Skeletal muscle satellite cell (primary cell): ENCODE measurements around the gene TXNL1.

Source experiments
- H3K27me3 ChIP-seq: 2 replicates; pipeline ENCODE4 v1.7.0; 2013; ENCODE audit warnings: low read length; ENCODE audit not compliant: control insufficient read depth, insufficient read depth
- H3K36me3 ChIP-seq: 2 replicates; pipeline ENCODE4 v1.7.0; 2013; ENCODE audit warnings: mild to moderate bottlenecking, control low read depth, low read length; ENCODE audit not compliant: insufficient read depth
- H3K4me1 ChIP-seq: 2 replicates; pipeline ENCODE4 v1.7.0; 2013; ENCODE audit warnings: low read length; ENCODE audit not compliant: control insufficient read depth, insufficient read depth
- H3K4me2 ChIP-seq: 2 replicates; pipeline ENCODE4 v1.7.0; 2013; ENCODE audit warnings: mild to moderate bottlenecking, low read length
- H3K4me3 ChIP-seq: 2 replicates; pipeline ENCODE4 v1.7.0; 2013; ENCODE audit warnings: low read length
- H3K9ac ChIP-seq: 2 replicates; pipeline ENCODE4 v1.7.0; 2013; ENCODE audit warnings: mild to moderate bottlenecking, low read depth, low read length, moderate library complexity
- H3K9me3 ChIP-seq: replicated peaks from 2 replicates; pipeline ENCODE4 v1.7.0; 2013; ENCODE audit warnings: mild to moderate bottlenecking, control low read depth, low read length

Gene TXNL1

DNA sequence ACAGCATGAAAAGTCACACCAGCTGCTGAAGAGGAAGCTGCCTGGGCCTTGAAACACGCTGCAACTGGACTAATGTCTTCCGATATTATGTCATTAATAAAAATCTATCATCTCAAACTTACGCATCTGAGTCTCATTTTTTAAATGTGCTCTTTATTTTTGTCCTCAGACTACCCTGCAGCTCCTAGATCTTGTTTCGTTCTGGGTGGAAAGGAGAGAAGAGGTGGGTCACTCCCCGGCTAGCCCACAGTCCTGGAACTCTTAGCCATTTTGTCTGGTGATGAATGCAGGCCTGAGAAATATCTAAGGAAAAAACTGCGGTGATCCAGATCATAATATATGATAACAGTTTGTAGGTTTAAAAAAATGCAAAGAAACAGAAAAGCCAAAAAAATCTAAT is 73.3 kb downstream of the TXNL1 start:
- Histone ChIP-seq H3K9me3 (no peaks in the 10 kb centered on the region), H3K4me1 (peaks cover 14% of the 10 kb centered on the region), H3K27me3 (no peaks in the 10 kb centered on the region), H3K36me3 (no peaks in the 10 kb centered on the region), H3K4me3 (no peak overlapping the region), H3K4me2 (peak overlapping the region; percentile 1), H3K9ac (peak overlapping the region; percentile 23)

DNA sequence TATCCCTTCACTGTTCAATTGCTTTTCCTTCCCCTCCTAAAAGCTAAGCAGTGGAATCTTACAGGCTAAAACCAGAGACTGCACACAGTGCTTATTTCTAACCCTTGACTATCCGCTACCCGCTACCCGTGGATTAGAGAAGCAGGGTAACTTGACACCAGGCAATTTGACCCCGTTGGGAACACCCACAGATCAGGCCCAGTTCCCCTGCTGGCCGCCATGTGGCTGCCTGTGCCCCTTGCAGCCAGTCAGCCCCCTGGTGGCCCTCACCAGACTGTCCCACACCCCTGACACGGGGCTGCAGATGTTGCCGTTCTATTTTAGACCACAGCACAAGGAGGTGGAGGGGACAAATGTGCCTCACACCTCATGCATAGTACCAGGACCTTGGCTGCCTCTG is 74.8 kb downstream of the TXNL1 start:
- H3K9me3 ChIP-seq, result no peaks in the 10 kb centered on the region
- peaks cover 14% of the 10 kb centered on the region for H3K4me1 ChIP-seq
- H3K4me3 ChIP-seq, result no peak overlapping the region
- H3K4me2 ChIP-seq, result no peak overlapping the region
- no peak overlapping the region for H3K9ac ChIP-seq
- no peaks in the 10 kb centered on the region for H3K36me3 ChIP-seq
- H3K27me3 ChIP-seq, result no peaks in the 10 kb centered on the region

DNA sequence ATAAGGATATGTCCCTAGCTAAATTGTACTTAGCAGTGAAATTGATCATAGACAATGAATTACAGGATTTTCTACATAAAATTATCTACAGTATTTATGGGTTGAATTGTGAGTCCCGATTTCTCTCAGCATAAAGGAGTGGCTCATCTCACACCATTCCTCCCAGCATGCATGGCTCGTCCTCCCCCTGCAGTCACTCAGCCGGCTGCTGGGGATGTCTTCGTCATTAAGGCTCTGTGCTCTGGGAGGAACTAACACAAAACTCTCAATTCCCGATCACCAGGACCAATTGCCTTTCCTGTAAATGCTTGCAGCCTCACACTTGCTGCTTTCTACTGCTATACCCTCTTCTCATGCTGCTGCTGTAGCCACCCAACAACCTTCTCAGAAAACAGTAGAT is 75.9 kb downstream of the TXNL1 start:
- H3K4me2 ChIP-seq, result no peak overlapping the region
- no peaks in the 10 kb centered on the region for H3K9me3 ChIP-seq
- H3K4me3 ChIP-seq, result no peak overlapping the region
- H3K27me3 ChIP-seq, result no peaks in the 10 kb centered on the region
- peaks cover 14% of the 10 kb centered on the region for H3K4me1 ChIP-seq
- no peaks in the 10 kb centered on the region for H3K36me3 ChIP-seq
- H3K9ac ChIP-seq, result no peak overlapping the region

DNA sequence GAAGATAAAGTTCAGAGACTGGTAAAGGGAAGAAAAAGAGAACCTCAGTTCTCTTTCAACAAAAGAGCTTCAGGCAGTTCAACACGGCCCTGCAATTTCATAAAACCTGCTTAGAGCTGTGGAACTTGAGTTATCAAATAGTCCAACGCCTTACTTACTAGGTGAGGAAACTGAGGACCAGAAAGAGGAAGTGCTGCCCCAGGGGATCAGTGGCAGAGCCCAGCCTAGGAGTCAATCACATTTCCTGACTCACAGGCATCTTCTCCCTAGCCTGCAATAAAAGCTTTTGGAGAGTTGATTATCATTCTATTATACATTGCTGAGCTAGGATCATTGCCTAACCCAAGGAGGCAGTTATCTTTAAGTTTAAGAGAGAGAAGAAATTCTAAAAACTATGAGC is 77.4 kb downstream of the TXNL1 start:
- no peak overlapping the region for H3K4me2 ChIP-seq
- no peaks in the 10 kb centered on the region for H3K9me3 ChIP-seq
- H3K36me3 ChIP-seq, result no peaks in the 10 kb centered on the region
- H3K9ac ChIP-seq, result no peak overlapping the region
- no peaks in the 10 kb centered on the region for H3K27me3 ChIP-seq
- no peak overlapping the region for H3K4me3 ChIP-seq
- H3K4me1 ChIP-seq, result peaks cover 12% of the 10 kb centered on the region

DNA sequence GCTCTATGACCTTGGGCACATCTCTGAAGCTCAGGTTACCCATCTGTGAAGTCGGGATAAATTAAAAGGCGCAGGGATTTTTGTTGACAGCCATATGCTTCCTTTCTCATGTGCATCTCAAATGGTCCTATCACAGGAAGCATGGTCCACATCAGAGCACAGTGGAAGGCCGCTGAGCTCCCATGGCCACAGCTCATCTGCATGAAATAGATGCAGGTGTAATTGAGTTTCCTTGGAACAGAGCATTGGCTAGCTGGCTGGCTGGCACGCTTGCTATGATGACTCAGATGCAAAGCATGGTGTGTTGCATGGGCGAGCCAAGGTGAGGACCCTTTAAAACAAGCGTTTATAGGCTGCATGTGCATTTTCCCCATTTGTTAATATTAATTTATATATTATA is 79.3 kb downstream of the TXNL1 start:
- H3K4me2 ChIP-seq, result no peak overlapping the region
- H3K9ac ChIP-seq, result no peak overlapping the region
- H3K27me3 ChIP-seq, result no peaks in the 10 kb centered on the region
- no peaks in the 10 kb centered on the region for H3K4me1 ChIP-seq
- H3K36me3 ChIP-seq, result no peaks in the 10 kb centered on the region
- H3K9me3 ChIP-seq, result no peaks in the 10 kb centered on the region
- H3K4me3 ChIP-seq, result no peak overlapping the region

DNA sequence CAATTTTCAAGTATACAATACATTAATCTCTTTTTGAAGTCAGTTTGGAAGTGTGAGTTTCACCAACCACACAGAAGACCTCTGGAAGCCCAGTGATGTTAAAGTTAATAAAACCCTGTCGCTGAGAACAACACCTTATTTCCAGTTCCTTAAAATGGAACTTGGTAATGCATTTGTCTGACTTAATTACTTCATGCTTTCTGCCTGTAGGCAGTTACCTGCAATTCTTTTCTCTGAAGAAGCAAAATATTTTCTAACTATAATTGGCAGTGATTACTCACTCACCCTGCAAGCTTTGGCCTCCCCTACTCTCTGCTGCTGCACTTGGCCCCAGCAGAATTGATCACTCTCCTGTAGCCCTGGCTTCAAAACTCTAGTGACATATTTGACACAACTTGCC is 81.5 kb downstream of the TXNL1 start:
- Histone ChIP-seq H3K27me3 (no peaks in the 10 kb centered on the region), H3K4me2 (no peak overlapping the region), H3K36me3 (no peaks in the 10 kb centered on the region), H3K4me1 (no peaks in the 10 kb centered on the region), H3K9me3 (no peaks in the 10 kb centered on the region), H3K4me3 (no peak overlapping the region), H3K9ac (no peak overlapping the region)

DNA sequence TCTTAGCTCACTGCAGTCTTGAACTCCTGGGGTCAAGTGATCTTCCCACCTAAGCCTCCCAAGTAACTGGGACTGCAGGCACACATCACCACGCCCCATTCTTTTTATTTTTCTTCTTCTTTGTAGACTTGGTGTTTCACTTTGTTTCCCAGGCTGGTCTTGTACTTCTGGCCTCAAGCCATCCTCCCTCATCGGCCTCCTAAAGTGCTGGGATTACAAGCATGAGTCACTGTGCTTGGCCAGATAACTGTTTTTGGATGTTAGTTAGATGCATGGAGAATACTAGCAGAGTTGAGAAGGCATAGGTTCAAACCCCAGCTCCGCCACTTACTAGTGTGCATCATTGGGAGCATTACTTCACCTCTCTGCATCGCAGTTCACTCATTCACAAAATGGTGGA is 88.3 kb downstream of the TXNL1 start:
- H3K4me3 ChIP-seq, result no peak overlapping the region
- H3K9me3 ChIP-seq, result no peaks in the 10 kb centered on the region
- no peaks in the 10 kb centered on the region for H3K36me3 ChIP-seq
- H3K4me1 ChIP-seq, result no peaks in the 10 kb centered on the region
- no peak overlapping the region for H3K4me2 ChIP-seq
- no peak overlapping the region for H3K9ac ChIP-seq
- H3K27me3 ChIP-seq, result no peaks in the 10 kb centered on the region
